COLO668 (cell line): ENCODE data around the gene SP140L.
"Not testable (repeated sequence)": the region's sequence is repeated elsewhere in the genome, so short reads cannot be mapped to it uniquely, and the experiment has no call there.

Experiments used
- DNase-seq: peaks from one replicate; lab custom pipeline; 2025; ENCODE audit not compliant: unreplicated experiment; lab: John Stamatoyannopoulos, UW

The SP140L gene

GRCh38 chr2:230417436-230417835, 90.4 kb downstream of the SP140L start:
- DNase-seq = no peak

GRCh38 chr2:230418341-230419016, 91.5 kb downstream of the SP140L start:
- no peak for DNase-seq

GRCh38 chr2:230419181-230419580, 92.2 kb downstream of the SP140L start:
- DNase-seq = no peak

GRCh38 chr2:230422149-230422548, 95.2 kb downstream of the SP140L start:
- no peak for DNase-seq

- DNase-seq = no peak
Measured at GRCh38 chr2:230423851-230424458, 97.0 kb downstream of the SP140L start.

GRCh38 chr2:230425377-230425776, 98.4 kb downstream of the SP140L start:
- no peak for DNase-seq

- DNase-seq = no peak
Measured at GRCh38 chr2:230429513-230429912, 102.5 kb downstream of the SP140L start.

GRCh38 chr2:230430957-230431910, 104.2 kb downstream of the SP140L start:
- DNase-seq = no peak

- DNase-seq = no peak
Measured at GRCh38 chr2:230434677-230435324, 107.8 kb downstream of the SP140L start.

GRCh38 chr2:230435431-230435830, 108.4 kb downstream of the SP140L start:
- DNase-seq = no peak

GRCh38 chr2:230439121-230439520, 112.1 kb downstream of the SP140L start:
- not testable (repeated sequence) for DNase-seq

- DNase-seq = no peak
Measured at GRCh38 chr2:230439590-230439989, 112.6 kb downstream of the SP140L start.

GRCh38 chr2:230441227-230441897, 114.4 kb downstream of the SP140L start:
- DNase-seq = no peak

GRCh38 chr2:230443541-230443940, 116.5 kb downstream of the SP140L start:
- DNase-seq = no peak

- DNase-seq = no peak
Measured at GRCh38 chr2:230444832-230445231, 117.8 kb downstream of the SP140L start.

GRCh38 chr2:230447036-230447435, 120.0 kb downstream of the SP140L start:
- no peak for DNase-seq

GRCh38 chr2:230447455-230448451, 120.8 kb downstream of the SP140L start:
- DNase-seq = no peak

GRCh38 chr2:230449901-230450467, 123.0 kb downstream of the SP140L start:
- no peak for DNase-seq

GRCh38 chr2:230453006-230453405, 126.0 kb downstream of the SP140L start:
- DNase-seq = no peak
